NCI-H69 (cell line): ENCODE measurements around the gene TNNT3.
"Not testable (repeated sequence)": the region's sequence is repeated elsewhere in the genome, so short reads cannot be mapped to it uniquely, and the experiment has no call there.

ENCODE experiments used
- DNase-seq: peaks from one replicate; lab custom pipeline; 2025; lab: John Stamatoyannopoulos, UW

TNNT3 gene

DNA sequence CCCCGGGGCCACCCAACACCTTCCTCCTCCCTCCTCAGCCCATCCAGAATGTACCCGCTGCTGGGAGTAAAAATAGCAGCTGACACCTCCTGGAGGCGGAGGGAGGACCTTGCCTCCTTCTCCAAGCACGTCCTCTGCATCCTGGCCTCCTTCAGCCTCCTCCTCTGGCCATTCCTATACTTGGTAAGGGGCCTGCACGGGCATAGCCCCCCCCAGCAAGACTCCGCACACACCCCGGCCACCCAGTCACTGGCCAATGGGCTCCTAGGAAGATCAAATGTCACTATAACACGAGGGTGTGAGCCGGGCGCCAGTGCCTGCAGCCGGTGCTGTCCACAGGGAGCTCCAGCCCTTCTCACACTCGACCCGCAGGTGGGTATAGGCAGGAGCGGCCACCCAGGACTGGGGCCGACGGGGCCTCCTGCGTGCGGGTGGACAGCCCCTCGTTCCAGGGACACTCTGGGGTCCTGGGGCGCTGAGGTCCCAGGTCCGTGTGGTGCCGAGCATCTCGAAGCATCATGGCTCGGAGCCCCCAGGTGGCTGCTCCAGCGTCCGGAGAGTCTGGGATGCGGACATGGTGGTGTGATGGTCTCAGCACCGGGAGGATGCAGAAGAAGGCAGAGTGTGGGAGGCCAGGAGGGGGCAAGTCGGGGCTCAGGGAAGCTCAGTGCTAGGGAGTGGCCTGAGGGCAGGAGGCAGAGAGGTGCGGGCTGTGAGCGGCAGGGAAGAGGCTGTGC, at the start of gene TNNT3:
Gene TNNT3, plus strand, starts transcription at position 313 of the 737 bp plus-strand sequence. CDS start 3,172 bp downstream, outside the sequence.
- no peak for DNase-seq

DNA sequence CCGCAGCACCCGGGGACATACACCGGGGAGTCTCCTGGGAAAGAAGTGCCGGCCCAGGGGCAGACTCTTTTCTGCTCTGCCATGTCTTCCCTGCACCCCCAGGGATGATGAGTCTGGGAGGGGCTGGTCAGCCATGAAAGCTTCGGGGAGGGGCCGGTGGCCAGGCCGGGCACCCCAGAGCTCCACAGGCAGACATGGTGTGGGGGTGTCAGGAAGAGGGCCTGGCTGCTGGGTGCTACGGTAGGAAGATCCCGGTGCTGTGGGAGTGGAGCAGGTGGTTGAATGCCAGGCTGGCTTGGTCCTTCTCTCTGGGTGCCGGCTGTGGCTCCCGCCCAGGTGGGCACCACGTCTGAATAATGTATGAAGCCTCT, 49.2 kb upstream of the TNNT3 start:
- DNase-seq = no peak

DNA sequence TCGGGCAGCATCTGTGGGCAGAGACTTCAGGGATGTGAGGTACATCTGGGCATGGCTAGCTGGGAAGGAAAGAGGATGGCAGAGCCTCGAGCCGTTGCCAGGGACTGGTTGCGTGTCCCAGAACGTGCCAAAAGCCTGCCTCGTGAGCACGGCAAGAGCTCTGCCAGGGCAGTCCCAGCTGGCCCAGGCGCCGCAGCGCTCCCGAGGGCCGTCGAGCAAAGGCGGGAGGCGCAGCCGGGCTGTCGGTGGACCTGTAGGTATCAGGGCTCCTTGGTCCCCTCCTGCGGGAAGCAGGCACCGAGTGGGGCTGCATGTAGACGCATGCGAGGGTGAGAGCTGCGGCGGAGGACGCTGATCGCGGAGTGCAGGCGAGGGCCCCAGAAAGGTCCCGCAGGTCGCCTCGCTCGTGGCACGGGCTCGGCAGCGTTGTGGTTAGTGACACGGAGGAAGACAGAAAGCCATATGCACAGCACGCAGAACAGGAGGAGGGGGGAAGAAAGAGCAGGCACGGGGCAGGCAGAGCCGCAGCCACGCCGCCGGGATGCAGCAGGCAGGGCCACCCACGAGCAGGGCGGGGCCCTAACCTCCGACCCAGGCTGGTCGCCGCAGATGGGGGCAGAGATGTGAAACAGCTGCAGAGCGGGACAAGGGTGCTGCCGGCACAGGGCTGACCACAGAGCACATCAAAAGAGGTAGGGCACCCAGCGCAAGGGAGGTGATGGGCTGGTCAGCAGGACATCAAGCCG, 48.6 kb upstream of the TNNT3 start:
- peak; percentile 31 for DNase-seq

DNA sequence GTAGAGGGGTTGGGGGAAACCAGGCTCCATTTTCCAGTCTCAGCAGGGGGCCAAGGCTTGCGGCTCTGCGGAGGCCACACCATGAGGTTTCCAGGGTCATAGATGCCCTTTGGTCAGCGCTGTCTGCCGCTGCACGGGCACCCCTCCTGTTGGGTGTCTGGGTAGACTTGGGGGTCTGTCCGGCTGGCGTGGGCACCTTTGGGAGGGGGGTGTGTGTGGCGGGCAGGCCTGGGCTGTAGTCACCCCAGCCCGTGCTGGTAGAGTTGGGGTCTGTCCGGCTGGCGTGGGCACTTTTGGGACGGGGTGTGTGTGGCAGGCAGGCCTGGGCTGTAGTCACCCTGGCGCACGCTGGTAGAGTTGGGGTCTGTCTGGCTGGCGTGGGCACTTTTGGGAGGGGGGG, 48.0 kb upstream of the TNNT3 start:
- DNase-seq = no peak

DNA sequence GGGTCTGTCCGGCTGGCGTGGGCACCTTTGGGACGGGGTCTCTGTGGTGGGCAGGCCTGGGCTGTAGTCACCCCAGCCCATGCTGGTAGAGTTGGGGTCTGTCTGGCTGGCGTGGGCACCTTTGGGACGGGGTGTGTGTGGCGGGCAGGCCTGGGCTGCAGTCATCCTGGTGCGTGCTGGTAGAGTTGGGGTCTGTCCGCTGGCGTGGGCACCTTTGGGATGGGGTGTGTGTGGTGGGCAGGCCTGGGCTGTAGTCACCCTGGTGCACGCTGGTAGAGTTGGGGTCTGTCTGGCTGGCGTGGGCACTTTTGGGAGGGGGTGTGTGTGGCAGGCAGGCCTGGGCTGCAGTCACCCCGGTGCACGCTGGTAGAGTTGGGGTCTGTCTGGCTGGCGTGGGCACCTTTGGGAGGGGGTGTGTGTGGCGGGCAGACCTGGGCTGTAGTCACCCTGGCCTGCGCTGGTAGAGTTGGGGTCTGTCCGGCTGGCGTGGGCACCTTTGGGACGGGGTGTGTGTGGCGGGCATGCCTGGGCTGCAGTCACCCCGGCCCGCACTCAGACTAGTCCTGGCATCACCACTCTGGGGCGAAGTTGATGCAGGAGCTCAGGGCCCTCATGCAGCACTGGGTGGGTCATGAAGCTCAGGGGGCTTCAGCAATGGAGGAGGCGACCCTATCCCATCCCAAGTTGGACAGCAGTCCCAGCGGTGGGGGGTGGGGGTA, 47.1 kb upstream of the TNNT3 start:
- DNase-seq = no peak

DNA sequence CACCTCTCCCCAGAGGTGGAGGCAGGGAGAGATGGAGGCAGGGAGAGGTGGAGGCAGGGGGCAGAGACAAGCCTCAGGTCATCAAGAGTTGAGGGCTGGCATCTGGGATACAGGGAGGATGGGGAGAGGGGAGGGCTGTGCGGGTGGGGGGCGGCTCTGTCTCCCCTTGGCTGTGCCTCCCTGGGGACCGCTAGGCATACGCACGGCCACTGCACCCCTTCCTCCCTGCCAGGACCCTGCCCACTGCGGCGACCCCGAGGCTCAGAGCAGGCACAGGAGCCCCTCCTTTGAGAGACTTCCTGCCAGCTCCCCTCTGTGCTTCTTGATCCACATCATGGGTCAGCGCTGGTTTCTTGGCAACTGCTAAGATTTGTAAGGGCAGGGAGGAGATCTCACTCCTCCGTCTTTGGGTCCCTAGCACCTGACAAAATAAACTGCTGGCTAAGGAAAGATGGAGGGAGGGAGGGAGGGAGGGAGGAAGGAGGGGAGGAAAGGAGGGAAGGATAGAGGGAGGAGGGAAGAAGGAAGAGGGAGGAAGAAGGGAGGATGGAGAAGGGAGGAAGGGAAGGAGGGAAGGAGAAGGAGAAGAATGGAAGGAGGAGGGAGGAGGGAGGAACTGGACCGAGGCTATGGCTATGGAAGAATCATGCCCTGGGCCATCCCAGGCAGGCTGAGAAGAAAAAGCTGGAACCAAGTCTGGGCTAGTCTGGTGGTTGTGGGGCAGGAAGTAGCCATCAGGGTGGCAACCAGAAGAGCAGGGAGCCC, 46.3 kb upstream of the TNNT3 start:
- peak; percentile 65 for DNase-seq

DNA sequence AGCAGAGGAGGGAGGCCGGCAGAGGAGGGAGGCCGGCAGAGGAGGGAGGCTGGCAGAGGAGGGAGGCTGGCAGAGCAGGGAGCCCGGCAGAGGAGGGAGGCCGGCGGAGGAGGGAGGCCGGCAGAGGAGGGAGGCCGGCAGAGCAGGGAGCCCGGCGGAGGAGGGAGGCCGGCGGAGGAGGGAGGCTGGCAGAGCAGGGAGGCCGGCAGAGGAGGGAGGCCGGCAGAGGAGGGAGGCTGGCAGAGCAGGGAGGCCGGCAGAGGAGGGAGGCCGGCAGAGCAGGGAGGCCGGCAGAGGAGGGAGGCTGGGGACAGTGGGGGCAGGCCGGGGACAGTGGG, 45.7 kb upstream of the TNNT3 start:
- DNase-seq = not testable (repeated sequence)

DNA sequence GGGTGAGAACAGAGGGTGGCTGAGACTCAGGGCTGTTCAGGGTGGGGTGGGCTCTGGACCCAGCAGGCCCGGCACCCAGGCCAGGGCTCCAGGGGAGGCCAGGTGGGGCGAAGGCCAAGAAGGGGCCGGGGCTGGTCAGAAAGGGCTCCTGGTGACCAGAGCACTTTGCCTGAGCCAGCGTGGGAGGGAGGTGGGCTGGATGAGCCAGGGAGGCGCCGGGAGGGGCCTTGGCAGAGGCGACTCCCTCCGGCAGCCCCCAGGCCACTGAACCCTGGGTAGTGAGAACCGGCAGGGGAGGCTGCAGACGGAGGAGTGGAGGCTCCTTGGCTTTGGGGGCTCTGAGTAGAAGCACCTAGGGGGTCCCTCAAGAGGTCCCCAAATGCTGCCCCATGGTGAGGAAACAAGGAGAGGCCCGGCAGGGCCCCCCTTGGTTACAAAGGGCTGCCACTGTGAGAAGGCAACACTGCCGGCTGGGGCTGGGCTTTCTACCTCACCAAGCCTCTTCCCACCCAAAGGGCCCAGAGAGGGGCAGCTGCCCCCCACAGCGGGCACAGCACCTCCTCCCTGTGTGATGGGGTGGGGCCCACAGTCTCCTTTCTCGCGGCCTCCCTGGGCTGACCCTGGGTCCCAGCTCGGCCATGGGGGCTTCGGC, 44.9 kb upstream of the TNNT3 start:
- not testable (repeated sequence) for DNase-seq

DNA sequence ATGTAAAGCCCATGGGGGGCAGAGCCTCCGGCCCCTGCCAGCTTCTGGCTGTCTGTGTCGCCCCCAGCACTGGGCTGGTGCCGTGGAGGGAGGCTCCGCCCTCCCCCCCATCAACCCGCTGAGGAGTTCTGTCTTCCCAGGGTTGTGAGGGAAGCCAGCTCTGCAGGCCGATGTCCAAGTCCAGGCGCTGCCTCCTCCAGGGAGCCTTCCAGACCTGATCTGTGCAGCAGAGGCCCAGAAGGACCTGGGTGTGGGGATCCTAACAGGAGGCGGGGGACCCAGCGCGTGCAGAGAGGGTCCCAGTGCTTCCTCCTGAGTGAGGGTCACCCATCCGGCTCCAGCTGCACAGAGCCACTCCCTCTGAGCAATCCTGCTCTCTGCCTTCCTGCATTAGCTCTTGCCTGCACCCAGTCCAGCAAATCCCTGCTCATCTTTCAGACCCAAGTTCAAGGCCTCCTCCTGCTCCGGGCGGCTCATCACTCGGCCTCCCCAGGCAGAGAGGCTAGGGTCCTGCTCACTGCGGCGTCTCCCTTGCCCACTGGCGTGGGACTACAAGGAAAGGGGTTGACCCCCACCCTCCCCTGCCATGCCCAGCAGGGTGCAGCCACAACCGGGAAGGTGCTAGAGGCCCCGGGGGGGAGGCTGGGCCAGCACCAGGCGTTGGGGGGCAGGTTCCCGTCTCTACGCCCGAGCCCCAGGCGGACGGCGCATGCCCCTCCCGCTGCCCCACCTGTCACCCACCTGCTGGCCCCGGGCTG, 44.2 kb upstream of the TNNT3 start:
- DNase-seq = peak; percentile 72

DNA sequence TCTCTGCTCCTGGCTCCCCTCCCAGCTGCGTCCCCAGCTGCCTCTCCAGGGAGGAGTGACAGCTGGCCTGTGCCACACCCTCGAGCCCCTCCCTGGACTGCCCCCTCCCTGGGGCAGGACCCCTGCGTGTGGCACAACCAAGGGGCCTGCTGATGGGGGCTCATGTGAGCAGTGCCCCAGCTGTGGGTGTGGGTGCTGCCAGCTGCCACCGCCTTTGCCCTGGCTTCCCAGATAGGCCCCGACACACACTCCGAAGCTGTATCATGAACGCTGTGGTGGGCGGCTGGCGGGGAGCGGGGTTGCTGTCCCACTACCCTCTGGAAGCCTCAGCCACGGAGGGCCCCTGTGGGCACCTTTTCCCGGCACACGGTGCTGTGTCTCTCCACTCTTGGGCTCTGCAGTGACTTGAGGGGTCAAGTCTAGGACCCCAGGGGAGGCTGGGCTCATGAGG, 43.6 kb upstream of the TNNT3 start:
- not testable (repeated sequence) for DNase-seq

DNA sequence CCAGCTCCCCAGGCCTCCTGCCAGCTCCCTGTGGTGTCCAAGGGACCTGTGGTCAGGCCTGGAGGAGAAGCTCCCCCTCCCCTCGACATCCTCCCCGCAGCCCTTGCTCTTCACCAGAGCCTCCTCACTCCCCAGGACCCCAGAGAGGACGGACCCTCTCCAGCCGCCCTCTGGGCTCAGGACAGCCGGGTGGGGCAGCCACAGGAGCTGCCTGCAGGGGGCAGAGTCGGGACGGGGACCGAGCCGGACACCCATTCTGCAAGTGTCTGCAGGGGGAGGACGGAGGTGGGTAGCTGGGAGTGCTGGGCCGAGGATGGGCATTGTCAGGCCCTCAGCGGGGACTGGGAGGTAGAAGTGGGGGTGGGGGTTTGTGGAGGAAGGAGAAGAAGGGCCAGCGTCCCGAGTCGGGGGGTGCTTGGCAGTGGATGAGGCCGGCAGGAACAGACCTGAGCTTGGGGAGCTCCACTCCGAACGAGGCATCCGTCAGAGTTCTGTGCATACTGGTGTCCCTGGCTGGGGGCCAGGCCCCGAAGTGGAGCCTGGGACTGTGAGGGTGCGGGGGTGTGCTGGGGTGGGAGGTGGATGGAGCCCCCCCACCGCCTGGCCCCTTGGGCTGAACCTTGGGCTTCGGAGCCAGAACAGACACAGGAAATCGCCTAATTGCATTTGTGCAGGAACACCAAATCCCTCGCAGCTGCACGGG, 43.0 kb upstream of the TNNT3 start:
- DNase-seq = peak; percentile 17

DNA sequence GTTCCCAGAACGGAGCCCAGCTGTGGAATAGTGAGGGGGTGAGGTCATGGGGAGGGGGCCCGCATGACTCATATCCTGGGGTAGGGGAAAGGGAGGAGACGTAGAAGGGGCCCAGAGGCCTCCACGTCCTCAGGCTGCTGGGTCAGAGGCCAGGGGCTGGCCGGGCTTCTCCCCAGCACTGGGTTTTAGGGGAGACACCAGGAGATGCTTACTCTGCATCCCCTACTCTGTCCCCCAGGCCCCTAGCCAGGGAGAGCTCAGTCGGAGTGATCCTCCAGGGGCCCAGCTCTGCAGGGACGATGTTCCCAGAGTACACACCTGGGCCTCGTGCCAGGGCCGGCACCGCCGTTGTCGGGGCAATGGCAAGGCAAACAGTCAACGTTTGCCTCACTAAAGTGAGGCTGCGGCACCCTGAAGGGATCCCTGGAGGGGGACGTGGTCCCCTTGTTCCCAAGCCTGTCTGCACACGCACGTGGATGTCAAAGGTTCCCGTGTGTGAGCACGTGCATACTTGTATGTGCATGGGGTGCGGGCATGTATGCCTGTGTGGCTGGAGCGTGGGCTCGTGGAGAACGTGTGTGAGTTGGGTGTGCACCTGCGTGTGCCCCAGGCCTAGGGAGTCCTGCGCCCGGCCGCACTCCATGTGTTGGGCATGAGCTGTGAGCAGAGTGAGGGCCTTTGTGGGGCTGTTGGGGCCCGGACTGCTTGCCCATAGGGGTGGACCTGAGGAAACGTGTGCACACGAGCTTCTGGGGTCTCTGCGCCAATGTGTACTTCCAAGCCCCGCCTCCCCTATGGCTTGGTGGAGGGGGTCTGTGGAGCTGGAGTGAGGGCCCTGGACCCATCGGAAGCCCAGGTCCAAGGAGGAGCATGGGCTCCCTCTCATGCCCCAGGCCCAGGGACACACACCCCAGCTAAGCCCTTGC, 42.0 kb upstream of the TNNT3 start:
- DNase-seq = peak; percentile 77

DNA sequence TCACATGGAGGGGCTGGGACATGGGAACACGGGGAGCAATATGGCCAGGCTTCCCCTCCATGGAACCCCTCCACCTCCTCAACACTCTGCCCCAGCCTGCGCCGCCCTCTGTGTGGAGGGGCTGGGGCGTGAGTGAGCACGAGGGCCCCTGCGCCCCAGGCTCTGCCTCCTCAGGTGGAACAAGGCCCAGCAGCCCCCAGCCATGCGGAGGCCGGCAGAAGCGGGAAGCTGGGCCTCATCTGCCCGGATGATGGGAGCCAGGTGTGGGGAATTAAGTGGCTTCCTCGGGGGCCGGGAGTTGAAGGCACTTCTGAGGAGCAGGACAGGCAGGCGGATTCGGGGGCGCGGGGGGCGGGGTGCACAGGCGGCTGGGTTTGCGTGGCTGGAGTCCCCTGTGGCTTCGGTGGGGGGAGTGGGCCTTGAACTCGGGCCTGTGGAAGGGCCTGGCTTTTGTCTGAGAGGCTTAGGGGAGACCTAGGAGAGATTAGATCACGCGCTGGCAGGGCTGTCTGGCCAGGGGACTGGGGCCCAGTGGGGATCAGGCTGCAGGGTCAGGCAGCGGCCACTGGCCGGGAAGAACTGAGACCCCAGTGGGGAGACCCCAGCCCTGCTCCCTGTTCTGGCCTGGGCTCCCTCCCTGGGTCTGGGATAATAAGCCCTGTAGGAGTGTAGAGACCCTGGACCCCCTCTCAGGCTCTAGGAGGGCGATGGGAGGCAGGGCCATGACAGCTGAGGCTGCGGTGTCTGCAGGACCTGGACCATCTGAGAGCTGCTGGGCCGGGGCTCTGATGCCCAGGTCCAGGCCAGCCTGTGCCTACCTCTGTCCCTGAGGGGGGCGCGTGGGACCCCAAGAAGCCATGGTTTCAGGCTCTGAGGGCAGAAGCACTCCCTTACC, 41.1 kb upstream of the TNNT3 start:
- no peak for DNase-seq

DNA sequence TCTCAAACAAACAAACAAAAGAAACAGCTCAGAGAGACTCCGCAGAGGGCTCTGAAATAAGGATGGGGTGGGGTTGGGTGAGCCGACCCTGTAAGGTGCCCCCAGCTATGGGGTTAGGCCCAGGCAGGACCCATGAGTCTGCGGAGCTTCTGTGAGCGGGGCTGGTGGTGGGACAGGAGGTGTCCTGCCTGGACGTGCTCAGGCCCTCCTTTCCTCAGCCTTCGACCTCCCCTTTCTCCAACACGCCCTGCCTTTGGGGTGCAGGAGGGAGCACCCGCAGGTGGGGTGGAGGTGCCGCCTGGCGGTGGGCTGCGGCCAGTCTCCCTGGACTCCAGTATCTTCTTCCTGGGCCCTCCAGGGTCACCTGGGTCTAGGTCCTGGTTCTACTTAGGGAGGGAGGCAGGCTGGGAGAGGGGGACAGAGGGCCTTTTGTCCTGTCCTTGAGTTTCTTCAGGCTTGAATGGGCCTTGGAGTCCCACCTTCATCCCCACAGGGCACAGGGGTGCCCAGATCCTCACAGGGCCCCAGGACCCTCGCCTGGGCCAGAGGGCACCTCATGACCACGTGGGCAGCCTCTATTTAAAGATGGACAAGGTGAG, 40.1 kb upstream of the TNNT3 start:
- no peak for DNase-seq

DNA sequence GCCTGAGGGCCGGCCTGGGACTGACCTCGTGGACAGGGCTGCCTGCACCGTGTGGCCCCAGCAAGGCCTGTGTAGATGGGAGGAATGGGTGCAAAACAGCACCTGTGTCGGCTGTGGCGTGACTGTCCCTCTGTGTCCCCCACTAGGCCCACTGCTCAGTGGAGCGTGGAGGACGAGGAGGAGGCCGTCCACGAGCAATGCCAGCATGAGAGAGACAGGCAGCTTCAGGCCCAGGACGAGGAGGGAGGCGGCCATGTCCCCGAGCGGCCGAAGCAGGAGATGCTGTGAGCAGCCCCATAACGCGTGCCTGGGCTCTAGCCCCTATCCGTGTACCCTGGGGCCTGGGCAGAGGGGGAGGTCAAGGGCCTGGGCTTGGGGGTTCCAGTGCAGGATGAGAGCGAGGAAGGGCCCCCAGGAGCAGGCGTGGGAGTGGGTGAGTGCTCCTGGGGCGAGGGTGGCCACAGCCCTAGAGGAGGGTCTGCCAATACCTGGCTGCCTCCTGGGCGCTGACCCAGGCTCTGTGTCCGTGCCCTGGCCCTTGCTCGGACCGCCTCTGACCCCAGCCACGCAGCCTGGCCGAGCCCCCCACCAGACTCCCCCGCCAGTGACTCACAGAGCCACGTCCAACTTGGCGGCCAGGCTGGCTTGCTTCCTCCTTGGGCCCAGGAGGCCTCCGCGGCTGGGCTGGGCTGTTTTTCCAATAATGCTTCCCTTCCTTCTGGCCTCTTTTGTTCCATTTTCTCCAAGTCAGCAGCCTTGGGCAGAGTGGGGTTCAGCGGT, 39.4 kb upstream of the TNNT3 start:
- no peak for DNase-seq

DNA sequence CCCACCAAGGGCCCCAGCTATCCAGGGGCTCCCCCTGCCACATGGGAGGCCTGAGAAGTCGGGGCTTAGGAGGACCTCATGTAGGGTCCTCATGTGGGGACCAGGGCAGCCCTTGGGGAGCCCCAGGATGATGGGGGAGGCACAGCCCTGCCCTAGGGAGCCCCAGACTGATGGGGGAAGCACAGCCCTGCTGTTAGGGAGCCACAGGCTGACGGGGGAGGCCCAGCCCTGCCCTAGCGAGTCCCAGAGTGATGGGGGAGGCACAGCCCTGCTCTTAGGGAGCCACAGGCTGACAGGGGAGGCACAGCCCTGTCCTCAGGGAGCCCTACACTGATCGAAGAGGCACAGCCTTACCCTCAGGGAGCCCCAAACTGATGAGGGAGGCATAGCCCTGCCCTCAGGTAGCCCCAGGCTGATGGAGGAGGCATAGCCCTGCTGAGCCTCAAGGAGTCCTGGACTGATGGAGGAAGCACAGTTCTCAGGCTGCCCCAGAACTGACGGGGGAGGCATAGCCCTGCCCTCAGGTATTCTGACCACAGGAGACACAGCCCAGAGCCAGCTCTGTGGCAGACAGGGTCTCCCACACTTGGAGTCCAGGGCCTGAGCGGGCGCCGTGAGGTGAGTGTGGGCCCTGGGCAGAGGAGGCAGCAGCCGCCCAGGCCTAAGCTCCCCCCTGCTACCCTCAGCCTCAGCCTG, 38.6 kb upstream of the TNNT3 start:
- DNase-seq = no peak
